DND-41 (cell line): Measurements from ENCODE around the gene RBMS1.
A peak's percentile ranks its signal among the peaks of the same experiment; 100 is the strongest.

Source experiments
- ATAC-seq: fragments of 200-7000 bp; cut with Tn5 transposase; 3 replicates; pipeline ENCODE4 v1.9.1; 2021; ENCODE audit warnings: low read depth; ENCODE audit not compliant: insufficient read depth
- DNase-seq: peaks from one replicate; pipeline ENCODE4 v3.0.0-alpha.2; 2020
- H2AFZ ChIP-seq: 2 replicates; pipeline ENCODE4 v1.6.0; 2012; ENCODE audit warnings: low read depth, low read length
- H3K27ac ChIP-seq: 2 replicates; pipeline ENCODE4 v1.5.1; 2012; ENCODE audit warnings: low read length, inconsistent platforms
- H3K27me3 ChIP-seq: fragments of 200-600 bp; sonication (generic); 2 replicates; pipeline ENCODE4 v1.6.0; 2012; ENCODE audit warnings: low read length, mild to moderate bottlenecking, inconsistent platforms; ENCODE audit not compliant: insufficient read depth, poor library complexity
- H3K36me3 ChIP-seq: 2 replicates; pipeline ENCODE4 v1.5.1; 2012; ENCODE audit warnings: low read length, inconsistent platforms; ENCODE audit not compliant: insufficient read depth
- H3K4me1 ChIP-seq: 2 replicates; pipeline ENCODE4 v1.5.1; 2012; ENCODE audit warnings: mild to moderate bottlenecking, low read length; ENCODE audit not compliant: insufficient read depth
- H3K4me2 ChIP-seq: 2 replicates; pipeline ENCODE4 v1.6.0; 2012; ENCODE audit warnings: mild to moderate bottlenecking, moderate library complexity, low read length, inconsistent platforms; ENCODE audit not compliant: insufficient read depth
- H3K4me3 ChIP-seq, 2 experiments: fragments of 200-600 bp in 1 of 2; shearing (Covaris generic) in 1 of 2; 2 replicates each; pipeline ENCODE4 v1.5.1; 2012 to 2016; ENCODE audit warnings: inconsistent platforms in 2 of 2, low read length in 2 of 2, mild to moderate bottlenecking in 2 of 2, low read depth in 1 of 2, moderate library complexity in 1 of 2
- H3K79me2 ChIP-seq: 2 replicates; pipeline ENCODE4 v1.6.0; 2012; ENCODE audit warnings: low read length, inconsistent platforms; ENCODE audit not compliant: insufficient read depth
- H3K9ac ChIP-seq: 2 replicates; pipeline ENCODE4 v1.6.0; 2012; ENCODE audit warnings: low read depth, mild to moderate bottlenecking, inconsistent platforms, low read length, moderate library complexity
- H3K9me3 ChIP-seq: 2 replicates; pipeline ENCODE4 v1.5.1; 2012; ENCODE audit warnings: low read length, moderate library complexity, mild to moderate bottlenecking, inconsistent platforms; ENCODE audit not compliant: insufficient read depth, severe bottlenecking
- H4K20me1 ChIP-seq: 2 replicates; pipeline ENCODE4 v1.6.0; 2012; ENCODE audit warnings: low read length; ENCODE audit not compliant: insufficient read depth
- EZH2 ChIP-seq: IDR thresholded peaks from 3 replicates; pipeline ENCODE4 v1.6.1; 2012; ENCODE audit warnings: borderline replicate concordance, low read depth, mild to moderate bottlenecking, moderate library complexity, low read length, inconsistent platforms; ENCODE audit not compliant: severe bottlenecking
- TF ChIP-seq, protein P1 (sequence below): IDR thresholded peaks from 2 replicates; pipeline ENCODE4 v1.5.1; 2012; ENCODE audit warnings: borderline replicate concordance, low read length, moderate library complexity, mild to moderate bottlenecking; ENCODE audit not compliant: poor library complexity, severe bottlenecking; ENCODE audit errors: extremely low read depth

The RBMS1 gene

DNA sequence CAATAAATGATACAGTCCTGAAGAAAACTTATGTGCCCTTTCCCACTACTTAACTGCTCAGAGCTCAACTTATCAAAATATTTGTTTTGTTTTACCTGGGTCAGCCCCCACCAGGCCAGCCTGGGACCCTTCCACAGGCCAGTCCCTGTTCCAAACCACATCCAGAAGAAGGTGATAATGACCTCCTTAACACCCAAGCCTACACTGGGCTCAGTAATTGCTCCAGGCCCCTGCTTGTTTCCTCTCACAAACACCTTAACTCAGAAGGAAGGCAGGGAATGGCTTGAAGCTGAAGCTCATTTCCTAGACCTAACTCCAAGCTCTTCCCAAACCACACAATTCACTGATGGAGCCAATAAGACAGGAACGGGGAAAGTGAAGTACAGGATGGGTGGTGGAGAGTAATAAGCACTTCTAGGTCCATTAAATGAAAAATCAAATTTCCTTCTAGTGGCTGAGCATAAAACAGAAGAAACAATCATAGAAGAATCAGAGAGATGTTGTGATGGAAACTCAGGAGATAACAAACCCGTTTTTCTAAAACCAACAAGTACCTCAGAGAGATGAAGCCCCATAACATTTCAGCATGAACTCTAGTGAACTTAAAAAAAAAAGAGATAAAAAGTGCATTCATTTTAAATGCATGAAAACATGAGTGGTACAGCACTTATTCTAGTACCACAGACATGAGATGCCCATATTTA is 160.1 kb downstream of the RBMS1 start:
- Histone ChIP-seq H3K9ac (no peak overlapping the region), H3K4me2 (no peak overlapping the region), H3K36me3 (peaks cover 6% of the 10 kb centered on the region), H3K4me1 (peaks cover 11% of the 10 kb centered on the region), H4K20me1 (peaks cover 2% of the 10 kb centered on the region; the same call in 1 of the 2 replicates), H3K27ac (no peak overlapping the region), H2AFZ (no peak overlapping the region), H3K27me3 (no peaks in the 10 kb centered on the region), H3K79me2 (peaks cover 42% of the 10 kb centered on the region), H3K4me3 (no peak overlapping the region), H3K9me3 (no peaks in the 10 kb centered on the region)
- no peak for ATAC-seq
- TF ChIP-seq, protein P1, sequence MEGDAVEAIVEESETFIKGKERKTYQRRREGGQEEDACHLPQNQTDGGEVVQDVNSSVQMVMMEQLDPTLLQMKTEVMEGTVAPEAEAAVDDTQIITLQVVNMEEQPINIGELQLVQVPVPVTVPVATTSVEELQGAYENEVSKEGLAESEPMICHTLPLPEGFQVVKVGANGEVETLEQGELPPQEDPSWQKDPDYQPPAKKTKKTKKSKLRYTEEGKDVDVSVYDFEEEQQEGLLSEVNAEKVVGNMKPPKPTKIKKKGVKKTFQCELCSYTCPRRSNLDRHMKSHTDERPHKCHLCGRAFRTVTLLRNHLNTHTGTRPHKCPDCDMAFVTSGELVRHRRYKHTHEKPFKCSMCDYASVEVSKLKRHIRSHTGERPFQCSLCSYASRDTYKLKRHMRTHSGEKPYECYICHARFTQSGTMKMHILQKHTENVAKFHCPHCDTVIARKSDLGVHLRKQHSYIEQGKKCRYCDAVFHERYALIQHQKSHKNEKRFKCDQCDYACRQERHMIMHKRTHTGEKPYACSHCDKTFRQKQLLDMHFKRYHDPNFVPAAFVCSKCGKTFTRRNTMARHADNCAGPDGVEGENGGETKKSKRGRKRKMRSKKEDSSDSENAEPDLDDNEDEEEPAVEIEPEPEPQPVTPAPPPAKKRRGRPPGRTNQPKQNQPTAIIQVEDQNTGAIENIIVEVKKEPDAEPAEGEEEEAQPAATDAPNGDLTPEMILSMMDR: no peak
- no peak for TF ChIP-seq EZH2
- DNase-seq: no peak

GRCh38 chr2:160332318-160332717 is 161.3 kb downstream of the RBMS1 start:
- Histone ChIP-seq H3K4me3 (no peak overlapping the region), H3K27ac (peak overlapping the region; percentile 78), H3K36me3 (peaks cover 6% of the 10 kb centered on the region), H3K27me3 (no peaks in the 10 kb centered on the region), H4K20me1 (no peaks in the 10 kb centered on the region; the same call in 1 of the 2 replicates), H3K4me2 (peak overlapping the region; percentile 46; the same call in 1 of the 2 replicates), H2AFZ (peak overlapping the region; percentile 57; the same call in 1 of the 2 replicates), H3K9ac (no peak overlapping the region), H3K9me3 (no peaks in the 10 kb centered on the region), H3K79me2 (peaks cover 35% of the 10 kb centered on the region), H3K4me1 (peaks cover 11% of the 10 kb centered on the region)
- DNase-seq: peak; percentile 61
- TF ChIP-seq, protein P1: peak; percentile 48
- TF ChIP-seq EZH2: no peak
- peak; percentile 97 for ATAC-seq

GRCh38 chr2:160331258-160332025 is 162.2 kb downstream of the RBMS1 start:
- H3K36me3 ChIP-seq: peaks cover 6% of the 10 kb centered on the region
- no peak overlapping the region for H3K27ac ChIP-seq
- peaks cover 11% of the 10 kb centered on the region for H3K4me1 ChIP-seq
- no peaks in the 10 kb centered on the region for H3K9me3 ChIP-seq
- no peak overlapping the region for H2AFZ ChIP-seq
- H4K20me1 ChIP-seq: no peaks in the 10 kb centered on the region; the same call in 1 of the 2 replicates
- no peaks in the 10 kb centered on the region for H3K27me3 ChIP-seq
- no peak for DNase-seq
- ATAC-seq: no peak
- H3K4me2 ChIP-seq: no peak overlapping the region
- TF ChIP-seq, protein P1: no peak
- TF ChIP-seq EZH2: no peak
- peaks cover 37% of the 10 kb centered on the region for H3K79me2 ChIP-seq
- H3K9ac ChIP-seq: no peak overlapping the region
- no peak overlapping the region for H3K4me3 ChIP-seq
